K562 (cell line): ENCODE data around the gene FZD4.

Source experiments
- DACH1 ChIP-seq: fragments of 450-650 bp; IDR thresholded peaks from 2 replicates; pipeline ENCODE4 v1.6.1; 2018; ENCODE audit not compliant: partially characterized antibody
- E2F6 ChIP-seq, 2 experiments: IDR thresholded peaks; 2 replicates each; pipeline ENCODE4 v1.6.1; 2011; ENCODE audit warnings: borderline replicate concordance in 1 of 2, control low read depth in 1 of 2, low read depth in 1 of 2, low read length in 1 of 2, mild to moderate bottlenecking in 1 of 2, mixed read lengths in 1 of 2, moderate library complexity in 1 of 2; ENCODE audit not compliant: insufficient read depth in 1 of 2, insufficient read length in 1 of 2, poor library complexity in 1 of 2, severe bottlenecking in 1 of 2; ENCODE audit errors: extremely low read depth in 1 of 2
- JUN ChIP-seq, 2 experiments: sonication (generic) in 1 of 2; formaldehyde crosslinking in 1 of 2; IDR thresholded peaks; 2 replicates each; pipeline versions ENCODE4 v1.6.1 to v1.8.0; 2012 to 2022; ENCODE audit warnings: borderline replicate concordance in 2 of 2, mild to moderate bottlenecking in 2 of 2, improper control_type of control experiment in 1 of 2, low read depth in 1 of 2, low read length in 1 of 2, missing genetic modification reagents in 1 of 2
- NR2F6 ChIP-seq: fragments of 450-650 bp; formaldehyde crosslinking; IDR thresholded peaks from 2 replicates; pipeline ENCODE4 v1.4.0; 2020; ENCODE audit warnings: mild to moderate bottlenecking
- SIRT6 ChIP-seq: IDR thresholded peaks from one replicate; pipeline ENCODE4 v1.6.1; 2012; ENCODE audit warnings: low read depth, mild to moderate bottlenecking, control low read depth, inconsistent platforms, low read length, moderate library complexity
- YY1 ChIP-seq, 3 experiments: IDR thresholded peaks; 2 replicates each; pipeline ENCODE4 v1.6.1; 2011; ENCODE audit warnings: low read length in 2 of 3, mild to moderate bottlenecking in 2 of 3, moderate library complexity in 2 of 3, borderline replicate concordance in 1 of 3, control low read depth in 1 of 3, low read depth in 1 of 3; ENCODE audit not compliant: insufficient read depth in 3 of 3, insufficient replicate concordance in 2 of 3, control insufficient read depth in 1 of 3, insufficient read length in 1 of 3; ENCODE audit errors: extremely low read depth in 1 of 3
- ZBTB33 ChIP-seq: sonication (generic); formaldehyde crosslinking; IDR thresholded peaks from 2 replicates; pipeline ENCODE4 v1.8.1; 2023; ENCODE audit warnings: mild to moderate bottlenecking, missing genetic modification reagents

DNA sequence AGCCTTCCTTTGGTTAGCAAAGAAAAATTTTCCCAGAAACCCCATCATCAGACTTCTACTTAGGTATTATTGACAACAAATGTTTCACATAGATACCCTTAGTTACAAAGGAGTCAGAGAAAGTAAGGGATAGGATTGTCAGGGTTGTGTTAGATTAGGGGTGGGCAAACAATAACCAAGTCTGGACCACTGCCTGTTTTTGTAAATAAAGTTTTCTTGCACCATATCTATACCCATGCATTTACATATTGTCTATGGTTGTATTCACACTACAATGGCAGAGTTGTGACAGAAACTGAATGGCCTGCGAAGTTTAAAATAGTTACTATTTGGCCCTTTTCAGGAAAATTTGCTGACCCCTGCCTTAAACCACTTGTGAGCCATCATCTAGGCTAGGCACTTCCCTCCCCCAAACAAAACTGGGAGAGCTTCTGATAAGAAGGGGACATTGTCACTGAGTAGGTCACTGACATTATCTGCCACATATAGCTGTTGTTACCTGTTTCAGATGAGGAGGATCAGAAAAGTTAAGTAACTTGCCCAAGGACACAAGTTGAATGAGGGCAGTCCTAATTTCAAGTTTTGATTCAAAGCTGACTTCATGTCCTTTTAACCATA, 41.9 kb upstream of the FZD4 start:
- TF ChIP-seq NR2F6 (CRISPR knock-in tag) (no peak), DACH1 (no peak), ZBTB33 (no peak), JUN (IDR thresholded peaks at IDR 0.05; ENCODE audit: borderline replicate concordance, low read depth, low read length) (no peak), JUN (CRISPR knock-in tag; IDR thresholded peaks at IDR 0.05; ENCODE audit: borderline replicate concordance) (no peak), SIRT6 (no peak), E2F6 (IDR thresholded peaks at IDR 0.05; ENCODE audit: borderline replicate concordance in 1 of 2, extremely low read depth in 1 of 2, insufficient read depth in 1 of 2, insufficient read length in 1 of 2, low read depth in 1 of 2, low read length in 1 of 2, poor library complexity in 1 of 2, severe bottlenecking in 1 of 2) (no peak), YY1 (IDR thresholded peaks at IDR 0.05; ENCODE audit: borderline replicate concordance in 1 of 3, control insufficient read depth in 1 of 3, extremely low read depth in 1 of 3, insufficient read depth in 3 of 3, insufficient read length in 1 of 3, insufficient replicate concordance in 2 of 3, low read depth in 1 of 3, low read length in 2 of 3) (no peak)
